M059J (cell line): Measurements from ENCODE around the gene ANO1. TPM values are rescaled to one million over a fixed set of nuclear protein-coding genes. Genes with fewer than 3 reads are reported as not detected.

Experiments
- DNase-seq: peaks from one replicate; pipeline ENCODE4 v3.0.0-alpha.2; 2012; ENCODE audit warnings: low read depth
- total RNA-seq: library from RNA; depleted of rRNA; stranded (reverse); fragments of >200 nt; shearing (Covaris generic); gene quantifications from 2 replicates; pipeline ENCODE4 v1.2.3, GENCODE V29; 2014

Gene ANO1
- total RNA-seq, 1 experiment from 2014 or later = not detected

- peak; percentile 91 for DNase-seq
Observed at GRCh38 chr11:70159627-70160570, 81.8 kb downstream of the ANO1 start.

- DNase-seq = no peak
Observed at GRCh38 chr11:70161043-70161625, 83.0 kb downstream of the ANO1 start.

GRCh38 chr11:70164705-70165104, 86.6 kb downstream of the ANO1 start:
- no peak for DNase-seq

GRCh38 chr11:70167120-70167519, 89.0 kb downstream of the ANO1 start:
- DNase-seq = no peak

GRCh38 chr11:70167723-70168404, 89.7 kb downstream of the ANO1 start:
- peak; percentile 20 for DNase-seq

GRCh38 chr11:70168405-70168754, 90.3 kb downstream of the ANO1 start:
- no peak for DNase-seq

- DNase-seq = no peak
Observed at GRCh38 chr11:70169127-70169526, 91.0 kb downstream of the ANO1 start.

GRCh38 chr11:70169632-70170031, 91.5 kb downstream of the ANO1 start:
- no peak for DNase-seq

GRCh38 chr11:70170596-70171210, 92.6 kb downstream of the ANO1 start:
- no peak for DNase-seq

GRCh38 chr11:70173018-70173417, 94.9 kb downstream of the ANO1 start:
- peak; percentile 41 for DNase-seq

- DNase-seq = no peak
Observed at GRCh38 chr11:70174547-70175235, 96.6 kb downstream of the ANO1 start.

- no peak for DNase-seq
Observed at GRCh38 chr11:70175236-70175698, 97.2 kb downstream of the ANO1 start.

GRCh38 chr11:70176940-70177689, 99.0 kb downstream of the ANO1 start:
- DNase-seq = no peak

- DNase-seq = no peak
Observed at GRCh38 chr11:70180906-70181305, 102.8 kb downstream of the ANO1 start.

- DNase-seq = no peak
Observed at GRCh38 chr11:70182266-70182665, 104.1 kb downstream of the ANO1 start.

- DNase-seq = no peak
Observed at GRCh38 chr11:70183032-70183431, 104.9 kb downstream of the ANO1 start.

- no peak for DNase-seq
Observed at GRCh38 chr11:70183483-70184176, 105.5 kb downstream of the ANO1 start.

GRCh38 chr11:70184396-70184795, 106.3 kb downstream of the ANO1 start:
- DNase-seq = no peak

GRCh38 chr11:70185348-70186055, 107.4 kb downstream of the ANO1 start:
- no peak for DNase-seq
